HG03108 (cell line): ENCODE results near the gene JAZF1.

ENCODE experiments used
- ATAC-seq: cut with Tn5 transposase; IDR thresholded peaks from one replicate; pipeline ENCODE4 v1.9.1; 2021; ENCODE audit warnings: moderate library complexity; ENCODE audit not compliant: unreplicated experiment

Gene JAZF1

GRCh38 chr7:28112012-28112411 is 68.6 kb downstream of the JAZF1 start:
- ATAC-seq, result no peak

- ATAC-seq, result no peak
Measured at GRCh38 chr7:28110427-28111012, 70.1 kb downstream of the JAZF1 start.

GRCh38 chr7:28108747-28109146 is 71.8 kb downstream of the JAZF1 start:
- no peak for ATAC-seq

- ATAC-seq, result no peak
Measured at GRCh38 chr7:28107960-28108359, 72.6 kb downstream of the JAZF1 start.

- no peak for ATAC-seq
Measured at GRCh38 chr7:28106321-28106829, 74.2 kb downstream of the JAZF1 start.

GRCh38 chr7:28105234-28105633 is 75.4 kb downstream of the JAZF1 start:
- ATAC-seq, result no peak

- ATAC-seq, result no peak
Measured at GRCh38 chr7:28104811-28105210, 75.8 kb downstream of the JAZF1 start.

GRCh38 chr7:28104041-28104541 is 76.5 kb downstream of the JAZF1 start:
- ATAC-seq, result no peak

- no peak for ATAC-seq
Measured at GRCh38 chr7:28102797-28103196, 77.8 kb downstream of the JAZF1 start.

GRCh38 chr7:28096713-28097112 is 83.9 kb downstream of the JAZF1 start:
- no peak for ATAC-seq

GRCh38 chr7:28095231-28095630 is 85.4 kb downstream of the JAZF1 start:
- ATAC-seq, result no peak

- no peak for ATAC-seq
Measured at GRCh38 chr7:28093623-28094232, 86.9 kb downstream of the JAZF1 start.

- no peak for ATAC-seq
Measured at GRCh38 chr7:28091190-28091589, 89.4 kb downstream of the JAZF1 start.

GRCh38 chr7:28088901-28089714 is 91.5 kb downstream of the JAZF1 start:
- ATAC-seq, result no peak

- ATAC-seq, result no peak
Measured at GRCh38 chr7:28088032-28088431, 92.6 kb downstream of the JAZF1 start.

- no peak for ATAC-seq
Measured at GRCh38 chr7:28086198-28086597, 94.4 kb downstream of the JAZF1 start.

- ATAC-seq, result no peak
Measured at GRCh38 chr7:28083998-28084985, 96.3 kb downstream of the JAZF1 start.

GRCh38 chr7:28083164-28083997 is 97.2 kb downstream of the JAZF1 start:
- no peak for ATAC-seq

- no peak for ATAC-seq
Measured at GRCh38 chr7:28082071-28082470, 98.5 kb downstream of the JAZF1 start.

- ATAC-seq, result no peak
Measured at GRCh38 chr7:28081016-28081415, 99.6 kb downstream of the JAZF1 start.
